SU-DHL-6 (cell line): Measurements from ENCODE around the gene CFAP45.

Experiments
- H2AFZ ChIP-seq: fragments of 200-600 bp; sonication (generic); 2 replicates; pipeline ENCODE4 v1.6.1; 2014; ENCODE audit warnings: low read depth, mild to moderate bottlenecking, moderate library complexity, mixed read lengths, antibody characterized with exemption, low read length; ENCODE audit not compliant: severe bottlenecking
- H3F3A ChIP-seq: fragments of 200-600 bp; shearing (Covaris generic); 2 replicates; pipeline ENCODE4 v1.6.0; 2016; ENCODE audit warnings: antibody characterized with exemption, mild to moderate bottlenecking; ENCODE audit not compliant: insufficient read depth
- H3K27ac ChIP-seq: fragments of 200-600 bp; sonication (generic); 2 replicates; pipeline ENCODE4 v1.5.1; 2016; ENCODE audit warnings: low read depth, mild to moderate bottlenecking, low read length, moderate library complexity, mixed read lengths
- H3K27me3 ChIP-seq: fragments of 200-600 bp; sonication (generic), shearing (Covaris generic); 2 replicates; pipeline ENCODE4 v1.6.0; 2014; ENCODE audit warnings: mild to moderate bottlenecking, low read length
- H3K36me3 ChIP-seq: fragments of 200-600 bp; sonication (generic); 2 replicates; pipeline ENCODE4 v1.6.1; 2014; ENCODE audit warnings: mild to moderate bottlenecking, low read length, mixed read lengths
- H3K4me2 ChIP-seq: fragments of 300-600, 200-600 bp; shearing (Covaris generic), sonication (generic); 2 replicates; pipeline ENCODE4 v1.6.0; 2014; ENCODE audit warnings: low read length, low read depth, mild to moderate bottlenecking; ENCODE audit not compliant: poor library complexity, severe bottlenecking
- H3K4me3 ChIP-seq: fragments of 200-600 bp; sonication (generic); 2 replicates; pipeline ENCODE4 v1.5.1; 2014; ENCODE audit warnings: antibody characterized with exemption, low read length, mild to moderate bottlenecking, mixed read lengths; ENCODE audit not compliant: insufficient read depth, poor library complexity, severe bottlenecking
- H3K79me2 ChIP-seq: fragments of 200-600 bp; sonication (generic); 2 replicates; pipeline ENCODE4 v1.6.1; 2014; ENCODE audit warnings: mild to moderate bottlenecking, low read length, moderate library complexity; ENCODE audit not compliant: insufficient read depth
- H3K9ac ChIP-seq: fragments of 200-600 bp; sonication (generic); 2 replicates; pipeline ENCODE4 v1.7.0; 2014; ENCODE audit warnings: mild to moderate bottlenecking, low read length
- H3K9me2 ChIP-seq: fragments of 200-600 bp; sonication (generic); replicated peaks from 2 replicates; pipeline ENCODE4 v1.6.1; 2014; ENCODE audit warnings: low read length; ENCODE audit not compliant: insufficient read depth
- H3K9me3 ChIP-seq: fragments of 200-600 bp; sonication (generic); 2 replicates; pipeline ENCODE4 v1.6.1; 2014; ENCODE audit warnings: low read length, mixed read lengths; ENCODE audit not compliant: insufficient read depth
- H4K20me1 ChIP-seq: fragments of 200-600 bp; sonication (generic); 2 replicates; pipeline ENCODE4 v1.6.1; 2014; ENCODE audit warnings: low read depth, mild to moderate bottlenecking, antibody characterized with exemption, low read length, moderate library complexity, mixed read lengths
- CTCF ChIP-seq: fragments of 200-600 bp; sonication (generic); IDR thresholded peaks from one replicate; pipeline ENCODE4 v1.5.1; 2017; ENCODE audit warnings: antibody characterized with exemption, mild to moderate bottlenecking, low read length, moderate library complexity; ENCODE audit not compliant: insufficient read depth, poor library complexity, severe bottlenecking
- EZH2phosphoT487 ChIP-seq: fragments of 200-600 bp; sonication (generic), shearing (Covaris generic); conservative IDR thresholded peaks from 2 replicates; pipeline ENCODE4 v1.6.1; 2018; ENCODE audit warnings: mild to moderate bottlenecking, antibody characterized with exemption, low read length, moderate library complexity, mixed read lengths

Gene CFAP45

GRCh38 chr1:159859767-159860322 is 40.1 kb downstream of the CFAP45 start:
- Histone ChIP-seq H3K9me2 (no peaks in the 10 kb centered on the region), H4K20me1 (no peaks in the 10 kb centered on the region), H3K9ac (no peak overlapping the region), H3K79me2 (no peaks in the 10 kb centered on the region), H3K27me3 (no peaks in the 10 kb centered on the region), H3K4me2 (no peak overlapping the region), H3K4me3 (no peak overlapping the region), H3K36me3 (no peaks in the 10 kb centered on the region), H3F3A (no peaks in the 10 kb centered on the region), H2AFZ (no peak overlapping the region), H3K27ac (no peak overlapping the region), H3K9me3 (no peaks in the 10 kb centered on the region)
- TF ChIP-seq CTCF (no peak), EZH2phosphoT487 (no peak)

DNA sequence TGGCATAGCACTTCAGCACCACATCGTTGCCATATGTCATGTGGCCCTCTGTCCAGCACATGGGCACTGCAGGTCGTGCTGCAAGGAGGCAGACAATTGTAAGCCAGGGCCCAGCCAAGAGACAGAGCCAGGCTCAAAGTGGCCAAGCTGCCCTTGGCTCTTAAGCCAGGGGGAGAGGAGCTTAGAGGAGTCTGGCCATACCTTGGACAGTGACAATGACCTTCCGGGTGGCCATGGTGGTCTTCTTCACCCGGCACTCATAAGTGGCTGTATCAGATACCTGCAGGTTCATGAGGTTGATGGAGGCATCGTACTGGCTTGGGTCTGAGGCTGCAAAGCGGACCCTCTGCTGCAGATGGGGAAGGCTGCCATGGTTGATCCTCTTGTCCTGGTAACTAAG is 42.1 kb downstream of the CFAP45 start:
- Histone ChIP-seq H3F3A (no peaks in the 10 kb centered on the region), H3K9ac (no peak overlapping the region), H2AFZ (no peak overlapping the region), H3K36me3 (no peaks in the 10 kb centered on the region), H3K9me2 (no peaks in the 10 kb centered on the region), H3K27ac (no peak overlapping the region), H3K79me2 (no peaks in the 10 kb centered on the region), H3K9me3 (no peaks in the 10 kb centered on the region), H4K20me1 (no peaks in the 10 kb centered on the region), H3K4me3 (no peak overlapping the region), H3K27me3 (no peaks in the 10 kb centered on the region), H3K4me2 (no peak overlapping the region)
- TF ChIP-seq CTCF, result no peak
- no peak for TF ChIP-seq EZH2phosphoT487

- H3F3A ChIP-seq, result no peaks in the 10 kb centered on the region
- TF ChIP-seq CTCF (no peak), EZH2phosphoT487 (no peak)
- no peaks in the 10 kb centered on the region for H3K9me2 ChIP-seq
- H2AFZ ChIP-seq, result no peak overlapping the region
- H3K36me3 ChIP-seq, result no peaks in the 10 kb centered on the region
- no peak overlapping the region for H3K9ac ChIP-seq
- no peak overlapping the region for H3K27ac ChIP-seq
- no peaks in the 10 kb centered on the region for H3K27me3 ChIP-seq
- no peaks in the 10 kb centered on the region for H3K79me2 ChIP-seq
- no peak overlapping the region for H3K4me3 ChIP-seq
- no peaks in the 10 kb centered on the region for H3K9me3 ChIP-seq
- no peak overlapping the region for H3K4me2 ChIP-seq
- no peaks in the 10 kb centered on the region for H4K20me1 ChIP-seq
Measured at GRCh38 chr1:159856576-159856975, 43.4 kb downstream of the CFAP45 start.
